H9 (cell line): Measurements from ENCODE around the gene DACH1. TPM values are rescaled to one million over a fixed set of nuclear protein-coding genes. Genes with fewer than 3 reads are reported as not detected.

Experiments
- DNase-seq: peaks from one replicate; pipeline ENCODE4 v3.0.0-alpha.2; 2017
- H2AFZ ChIP-seq: one replicate; pipeline ENCODE4 v1.6.1; 2013; ENCODE audit warnings: mild to moderate bottlenecking, low read length, control low read depth, moderate library complexity
- H2AK5ac ChIP-seq: 2 replicates; pipeline ENCODE4 v1.6.1; 2013; ENCODE audit warnings: low read length, control low read depth, mixed read lengths; ENCODE audit not compliant: insufficient read length
- H2BK120ac ChIP-seq: one replicate; pipeline ENCODE4 v1.6.1; 2013; ENCODE audit warnings: low read depth, mild to moderate bottlenecking, low read length, control low read depth, inconsistent platforms; ENCODE audit not compliant: poor library complexity, severe bottlenecking
- H2BK12ac ChIP-seq: 2 replicates; pipeline ENCODE4 v1.6.1; 2013; ENCODE audit warnings: low read length, control low read depth, mixed read lengths, low read depth; ENCODE audit not compliant: insufficient read length
- H2BK15ac ChIP-seq: 2 replicates; pipeline ENCODE4 v1.6.1; 2013; ENCODE audit warnings: low read depth, low read length, control low read depth
- H2BK20ac ChIP-seq: one replicate; pipeline ENCODE4 v1.6.1; 2013; ENCODE audit warnings: low read depth, mild to moderate bottlenecking, low read length, control low read depth, inconsistent platforms; ENCODE audit not compliant: poor library complexity, severe bottlenecking
- H2BK5ac ChIP-seq: 2 replicates; pipeline ENCODE4 v1.6.1; 2013; ENCODE audit warnings: low read length, control low read depth, mixed read lengths; ENCODE audit not compliant: insufficient read length
- H3K14ac ChIP-seq: 2 replicates; pipeline ENCODE4 v1.6.1; 2013; ENCODE audit warnings: low read length, control low read depth; ENCODE audit not compliant: insufficient read depth
- H3K18ac ChIP-seq: 2 replicates; pipeline ENCODE4 v1.6.1; 2013; ENCODE audit warnings: low read depth, mild to moderate bottlenecking, mixed read lengths, low read length, control low read depth; ENCODE audit not compliant: insufficient read length
- H3K23ac ChIP-seq: 2 replicates; pipeline ENCODE4 v1.6.1; 2013; ENCODE audit warnings: low read length, control low read depth, mixed read lengths, low read depth; ENCODE audit not compliant: insufficient read length
- H3K23me2 ChIP-seq: 2 replicates; pipeline ENCODE4 v1.6.1; 2013; ENCODE audit warnings: low read depth, mild to moderate bottlenecking, mixed read lengths, low read length, control low read depth; ENCODE audit not compliant: insufficient read length, poor library complexity, severe bottlenecking
- H3K27ac ChIP-seq: 2 replicates; pipeline ENCODE4 v1.5.1; 2013; ENCODE audit warnings: low read length, control low read depth, mixed read lengths, low read depth; ENCODE audit not compliant: insufficient read length
- H3K27me3 ChIP-seq: 2 replicates; pipeline ENCODE4 v1.6.1; 2013; ENCODE audit warnings: low read length, control low read depth, inconsistent platforms; ENCODE audit not compliant: insufficient read depth
- H3K4ac ChIP-seq: 2 replicates; pipeline ENCODE4 v1.6.1; 2013; ENCODE audit warnings: low read depth, mild to moderate bottlenecking, control low read depth, inconsistent platforms, low read length, moderate library complexity
- H3K4me1 ChIP-seq: 2 replicates; pipeline ENCODE4 v1.6.1; 2013; ENCODE audit warnings: low read length, control low read depth, inconsistent platforms; ENCODE audit not compliant: insufficient read depth
- H3K4me2 ChIP-seq: 2 replicates; pipeline ENCODE4 v1.6.1; 2013; ENCODE audit warnings: low read length, control low read depth, mixed read lengths; ENCODE audit not compliant: insufficient read length, insufficient read depth
- H3K56ac ChIP-seq: 2 replicates; pipeline ENCODE4 v1.6.1; 2013; ENCODE audit warnings: low read depth, mild to moderate bottlenecking, mixed read lengths, low read length, control low read depth; ENCODE audit not compliant: insufficient read length
- H3K79me1 ChIP-seq: 2 replicates; pipeline ENCODE4 v1.6.1; 2013; ENCODE audit warnings: low read depth, mild to moderate bottlenecking, moderate library complexity, low read length, control low read depth, inconsistent platforms; ENCODE audit not compliant: insufficient read depth, poor library complexity, severe bottlenecking
- H3K79me2 ChIP-seq: 2 replicates; pipeline ENCODE4 v1.6.1; 2013; ENCODE audit warnings: low read length, control low read depth, inconsistent platforms; ENCODE audit not compliant: insufficient read depth
- H3K9ac ChIP-seq: 2 replicates; pipeline ENCODE4 v1.6.1; 2013; ENCODE audit warnings: low read length, control low read depth, mixed read lengths; ENCODE audit not compliant: insufficient read length; ENCODE audit errors: extremely low read depth
- H3K9me3 ChIP-seq: one replicate; pipeline ENCODE4 v1.6.1; 2013; ENCODE audit warnings: low read depth, low read length, inconsistent platforms; ENCODE audit not compliant: control insufficient read depth
- H3T11ph ChIP-seq: one replicate; pipeline ENCODE4 v1.6.1; 2013; ENCODE audit warnings: mild to moderate bottlenecking, low read length, control low read depth, inconsistent platforms
- H4K20me1 ChIP-seq: one replicate; pipeline ENCODE4 v1.6.1; 2013; ENCODE audit not compliant: control insufficient read depth, insufficient read length, insufficient read depth
- H4K5ac ChIP-seq: 2 replicates; pipeline ENCODE4 v1.6.1; 2013; ENCODE audit warnings: low read depth, mild to moderate bottlenecking, mixed read lengths, low read length, control low read depth; ENCODE audit not compliant: insufficient read length
- H4K8ac ChIP-seq: replicated peaks from 2 replicates; pipeline ENCODE4 v1.6.1; 2013; ENCODE audit warnings: low read length, control low read depth, mixed read lengths, low read depth; ENCODE audit not compliant: insufficient read length
- H4K91ac ChIP-seq: 2 replicates; pipeline ENCODE4 v1.6.1; 2013; ENCODE audit warnings: low read depth, mild to moderate bottlenecking, moderate library complexity, mixed read lengths, low read length, control low read depth; ENCODE audit not compliant: insufficient read length
- H3K27ac Mint-ChIP-seq, 3 experiments: 2 replicates in 2 of 3; 3 replicates in 1 of 3; pipeline ENCODE4 v1.8.0; 2020 to 2021; ENCODE audit warnings: mixed read lengths in 3 of 3, mild to moderate bottlenecking in 1 of 3, moderate library complexity in 1 of 3
- H3K27me3 Mint-ChIP-seq: 2 replicates; pipeline ENCODE4 v1.8.0; 2021; ENCODE audit warnings: low read depth, mild to moderate bottlenecking, moderate library complexity, mixed read lengths
- H3K36me3 Mint-ChIP-seq, 3 experiments: 2 replicates in 2 of 3; 3 replicates in 1 of 3; pipeline ENCODE4 v1.8.0; 2020 to 2021; ENCODE audit warnings: low read depth in 3 of 3, mixed read lengths in 3 of 3; ENCODE audit not compliant: insufficient read depth in 1 of 3
- H3K4me1 Mint-ChIP-seq, 2 experiments: 2 replicates each; pipeline ENCODE4 v1.8.0; 2020; ENCODE audit warnings: mixed read lengths in 2 of 2
- H3K4me3 Mint-ChIP-seq, 2 experiments: 2 replicates in 1 of 2; 3 replicates in 1 of 2; pipeline ENCODE4 v1.8.0; 2020 to 2021; ENCODE audit warnings: mild to moderate bottlenecking in 2 of 2, mixed read lengths in 2 of 2, moderate library complexity in 1 of 2
- H3K9me3 Mint-ChIP-seq, 2 experiments: 2 replicates in 1 of 2; 3 replicates in 1 of 2; pipeline ENCODE4 v1.8.0; 2020; ENCODE audit warnings: mild to moderate bottlenecking in 2 of 2, mixed read lengths in 2 of 2, moderate library complexity in 1 of 2
- WGBS: extraction: QIAGEN DNeasy Blood & Tissue Kit; methylation state at CpG from one replicate; pipeline ENCODE4 v1.1.7; 2013; ENCODE audit warnings: missing lambda C conversion rate, low lambda C conversion rate, mixed read lengths; ENCODE audit not compliant: insufficient read length; ENCODE audit errors: extremely low coverage; 5-methylcytosine and 5-hydroxymethylcytosine counted together
- total RNA-seq: library from RNA; stranded (reverse); gene quantifications from 2 replicates; pipeline ENCODE4 v1.2.1, GENCODE V29; 2021
- TF ChIP-seq, protein P1 (sequence below): fragments of 200-600 bp; sonication (generic); conservative IDR thresholded peaks from 3 replicates; pipeline ENCODE4 v1.8.0; 2021; ENCODE audit warnings: antibody characterized with exemption, mild to moderate bottlenecking

The DACH1 gene
- total RNA-seq, 1 experiment from 2014 or later = not detected

DNA sequence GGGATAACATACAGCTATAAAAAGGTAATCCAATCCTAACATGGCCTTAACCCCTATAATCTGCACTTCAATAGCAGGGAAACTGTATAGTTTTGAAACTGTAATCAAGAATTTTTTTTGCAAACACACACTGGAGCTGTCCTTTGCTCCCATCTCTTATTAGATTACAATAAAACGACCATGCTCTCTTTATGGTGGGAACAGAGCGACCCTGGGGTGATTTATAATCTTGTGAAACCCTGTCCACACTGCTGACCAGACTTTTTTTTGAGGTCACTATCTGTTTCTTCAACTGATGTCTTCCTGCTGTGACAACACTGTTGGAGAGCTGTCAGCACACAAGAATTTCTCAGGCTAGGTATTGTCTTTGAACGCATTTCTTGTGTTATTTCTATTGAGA lies 35.3 kb downstream of the DACH1 start:
- Histone ChIP-seq H3K18ac (no peak overlapping the region), H4K8ac (no peak overlapping the region), H3K23ac (no peak overlapping the region), H2BK15ac (no peak overlapping the region), H4K91ac (no peak overlapping the region), H3K4me1 (no peaks in the 10 kb centered on the region), H2AFZ (no peak overlapping the region), H2BK20ac (no peak overlapping the region), H2BK12ac (no peak overlapping the region), H3K23me2 (no peaks in the 10 kb centered on the region), H3K56ac (no peak overlapping the region), H2AK5ac (no peak overlapping the region), H4K5ac (no peak overlapping the region), H3K79me1 (no peaks in the 10 kb centered on the region), H3T11ph (no peak overlapping the region), H3K4ac (no peak overlapping the region), H3K9me3 (no peaks in the 10 kb centered on the region), H3K27me3 (no peaks in the 10 kb centered on the region), H3K14ac (no peak overlapping the region), H3K9ac (no peak overlapping the region), H3K4me2 (no peak overlapping the region), H3K79me2 (no peaks in the 10 kb centered on the region), H4K20me1 (no peaks in the 10 kb centered on the region), H2BK120ac (no peak overlapping the region), H2BK5ac (no peak overlapping the region), H3K27ac (no peak overlapping the region)
- WGBS = no CpG with 5 or more reads among the region's 3 CpGs
- DNase-seq = no peak
- H3K27me3 Mint-ChIP-seq = peaks cover 8% of the 10 kb centered on the region
- no peak overlapping the region for H3K27ac Mint-ChIP-seq
- H3K4me3 Mint-ChIP-seq = no peak overlapping the region
- H3K36me3 Mint-ChIP-seq = no peaks in the 10 kb centered on the region
- peaks cover 6 to 8% of the 10 kb centered on the region in 2 experiments for H3K4me1 Mint-ChIP-seq
- no peaks in the 10 kb centered on the region for H3K9me3 Mint-ChIP-seq
- TF ChIP-seq, protein P1, sequence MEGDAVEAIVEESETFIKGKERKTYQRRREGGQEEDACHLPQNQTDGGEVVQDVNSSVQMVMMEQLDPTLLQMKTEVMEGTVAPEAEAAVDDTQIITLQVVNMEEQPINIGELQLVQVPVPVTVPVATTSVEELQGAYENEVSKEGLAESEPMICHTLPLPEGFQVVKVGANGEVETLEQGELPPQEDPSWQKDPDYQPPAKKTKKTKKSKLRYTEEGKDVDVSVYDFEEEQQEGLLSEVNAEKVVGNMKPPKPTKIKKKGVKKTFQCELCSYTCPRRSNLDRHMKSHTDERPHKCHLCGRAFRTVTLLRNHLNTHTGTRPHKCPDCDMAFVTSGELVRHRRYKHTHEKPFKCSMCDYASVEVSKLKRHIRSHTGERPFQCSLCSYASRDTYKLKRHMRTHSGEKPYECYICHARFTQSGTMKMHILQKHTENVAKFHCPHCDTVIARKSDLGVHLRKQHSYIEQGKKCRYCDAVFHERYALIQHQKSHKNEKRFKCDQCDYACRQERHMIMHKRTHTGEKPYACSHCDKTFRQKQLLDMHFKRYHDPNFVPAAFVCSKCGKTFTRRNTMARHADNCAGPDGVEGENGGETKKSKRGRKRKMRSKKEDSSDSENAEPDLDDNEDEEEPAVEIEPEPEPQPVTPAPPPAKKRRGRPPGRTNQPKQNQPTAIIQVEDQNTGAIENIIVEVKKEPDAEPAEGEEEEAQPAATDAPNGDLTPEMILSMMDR = no peak
